KG1 (cell line): Measurements from ENCODE around the gene WDR37.
"Not testable (repeated sequence)": the region's sequence is repeated elsewhere in the genome, so short reads cannot be mapped to it uniquely, and the experiment has no call there.

Source experiments
- DNase-seq: peaks from one replicate; lab custom pipeline; 2025; lab: John Stamatoyannopoulos, UW

Gene WDR37

DNA sequence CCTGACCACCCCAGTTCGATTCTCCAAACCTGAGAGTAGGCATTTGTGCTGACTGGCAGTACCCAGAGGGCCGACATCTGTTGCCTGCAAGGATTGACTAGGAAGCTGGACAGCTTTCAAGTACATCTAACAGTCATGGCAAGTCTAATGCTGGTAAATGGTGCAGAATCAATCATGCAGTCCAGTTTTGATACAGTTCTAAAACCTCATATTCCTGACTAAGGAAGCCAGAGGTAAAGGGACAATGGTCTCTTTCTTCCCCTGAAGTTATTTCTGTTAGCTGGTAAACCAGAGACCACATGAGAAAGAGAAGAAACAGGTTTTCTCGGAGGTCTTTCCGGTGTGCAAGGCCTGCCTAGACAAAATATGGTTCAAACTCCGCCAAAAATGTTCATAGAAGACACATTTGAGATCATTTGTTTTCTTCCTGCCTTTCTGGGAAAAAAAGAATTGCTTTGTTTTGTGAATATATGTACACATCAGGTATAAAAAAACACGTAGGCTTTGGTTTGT lies 97.1 kb downstream of the WDR37 start:
- DNase-seq, result no peak

DNA sequence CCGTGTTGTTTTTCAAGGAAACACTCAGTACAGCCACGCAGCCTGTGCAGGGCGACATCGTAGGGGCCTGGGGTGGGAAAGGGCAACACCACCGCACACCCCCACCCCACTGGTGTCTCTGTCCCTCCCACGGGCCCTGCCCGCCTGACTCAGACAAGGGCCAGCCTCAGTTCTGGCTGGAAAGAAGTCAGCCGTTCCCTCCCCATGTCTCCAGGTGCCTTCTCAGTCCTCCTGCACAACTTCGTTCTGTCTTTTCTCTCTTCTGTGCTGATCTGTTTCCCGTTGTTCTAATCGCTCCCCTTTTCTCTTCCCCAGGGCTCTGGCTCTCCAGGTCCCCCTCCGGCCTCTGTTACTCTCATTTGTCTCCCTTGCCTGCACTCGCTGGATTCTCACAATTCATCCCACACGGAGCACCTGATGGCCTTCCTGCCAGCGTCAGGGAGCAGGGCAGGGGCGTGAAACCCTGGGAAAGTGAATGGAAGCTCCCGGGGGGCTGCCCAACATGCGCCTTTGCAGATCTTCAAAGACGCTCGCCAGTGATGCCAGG lies 97.7 kb downstream of the WDR37 start:
- DNase-seq, result no peak

DNA sequence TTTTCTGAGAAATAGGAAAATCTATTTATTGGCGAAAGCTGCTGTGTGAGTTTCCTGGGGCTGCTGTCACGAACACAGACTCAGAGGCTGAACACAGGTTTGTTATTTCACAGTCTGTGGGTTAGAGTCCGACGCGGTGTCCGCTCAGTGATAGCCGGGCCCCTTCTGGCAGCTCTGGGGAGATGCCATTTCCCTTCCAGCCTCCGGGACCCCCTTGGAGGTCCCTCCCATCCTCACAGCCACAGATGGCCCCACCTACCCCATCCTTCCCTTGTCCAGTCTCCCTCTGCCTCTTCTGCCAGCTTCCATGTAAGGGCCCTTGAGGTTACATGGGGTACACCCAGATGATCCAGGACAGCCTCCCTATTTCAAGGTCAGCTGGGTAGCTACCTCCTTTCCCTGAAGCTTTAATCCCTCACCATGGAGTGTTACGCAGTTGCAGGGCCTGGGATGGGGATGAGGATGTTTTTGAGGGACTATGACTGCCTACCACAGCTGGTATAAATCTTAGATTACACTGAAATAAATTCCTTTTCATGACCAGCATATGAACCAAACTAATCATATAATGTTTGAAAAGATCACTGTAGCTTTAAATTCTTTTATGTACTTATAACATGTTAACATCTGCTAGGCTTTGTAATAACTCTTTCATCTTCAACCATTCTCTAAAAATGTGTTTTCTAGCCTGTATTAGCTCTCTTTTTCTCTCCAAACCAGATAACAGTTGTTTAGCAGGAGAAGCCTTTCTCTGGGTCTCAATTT lies 98.5 kb downstream of the WDR37 start:
- DNase-seq, result no peak

DNA sequence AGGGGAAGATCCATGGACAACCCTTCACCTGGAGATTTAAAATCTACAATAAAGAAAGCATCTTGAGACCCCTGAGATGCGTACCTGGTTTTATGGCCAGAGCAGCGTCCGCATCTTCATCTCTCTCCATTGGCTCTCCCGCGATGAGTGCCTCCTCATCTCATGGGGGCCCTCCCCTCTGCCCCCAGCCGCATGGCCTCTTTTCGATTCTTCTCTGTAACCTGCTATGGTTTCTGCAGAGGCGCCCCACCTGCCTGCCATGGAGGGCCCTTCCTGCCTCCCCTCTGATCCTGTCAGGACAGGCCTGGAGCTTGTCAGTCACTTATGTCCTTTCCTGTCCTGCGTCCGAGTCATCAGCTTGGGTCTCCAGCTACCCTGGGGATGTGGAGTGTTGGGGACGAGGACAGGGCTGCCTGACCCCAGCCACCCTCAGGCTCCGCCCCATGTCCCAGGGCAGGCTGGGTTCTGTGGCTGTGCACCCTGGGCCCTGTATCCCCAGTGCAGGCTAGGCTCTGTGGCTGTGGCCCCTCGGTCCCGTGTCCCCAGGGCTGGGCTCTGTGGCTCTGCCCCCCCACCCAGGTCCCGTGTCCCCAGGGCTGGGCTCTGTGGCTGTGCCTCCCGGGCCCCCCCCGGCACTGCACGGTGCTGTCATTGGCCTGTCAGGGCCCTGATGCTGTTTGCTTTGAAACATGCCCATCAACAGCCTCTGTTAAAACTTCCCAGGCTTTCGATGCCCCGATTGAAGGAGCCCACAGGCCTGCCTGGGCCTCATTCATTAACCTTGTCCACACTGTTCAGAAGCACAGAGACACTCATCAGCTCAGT lies 99.8 kb downstream of the WDR37 start:
- no peak for DNase-seq

DNA sequence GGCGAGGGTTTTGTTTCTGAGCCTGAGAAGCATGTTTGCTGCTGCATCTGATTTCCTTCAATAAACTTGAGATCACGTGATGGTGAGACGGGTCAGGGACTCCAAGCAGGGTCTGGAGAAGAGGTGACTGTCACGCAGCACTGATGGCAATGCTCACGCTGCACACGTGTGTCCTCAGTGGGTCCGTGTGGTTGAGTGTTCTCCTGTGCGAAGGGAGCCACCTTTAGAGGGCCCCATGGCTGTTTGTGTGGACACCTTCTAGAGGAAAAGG lies 100.4 kb downstream of the WDR37 start:
- DNase-seq, result no peak

DNA sequence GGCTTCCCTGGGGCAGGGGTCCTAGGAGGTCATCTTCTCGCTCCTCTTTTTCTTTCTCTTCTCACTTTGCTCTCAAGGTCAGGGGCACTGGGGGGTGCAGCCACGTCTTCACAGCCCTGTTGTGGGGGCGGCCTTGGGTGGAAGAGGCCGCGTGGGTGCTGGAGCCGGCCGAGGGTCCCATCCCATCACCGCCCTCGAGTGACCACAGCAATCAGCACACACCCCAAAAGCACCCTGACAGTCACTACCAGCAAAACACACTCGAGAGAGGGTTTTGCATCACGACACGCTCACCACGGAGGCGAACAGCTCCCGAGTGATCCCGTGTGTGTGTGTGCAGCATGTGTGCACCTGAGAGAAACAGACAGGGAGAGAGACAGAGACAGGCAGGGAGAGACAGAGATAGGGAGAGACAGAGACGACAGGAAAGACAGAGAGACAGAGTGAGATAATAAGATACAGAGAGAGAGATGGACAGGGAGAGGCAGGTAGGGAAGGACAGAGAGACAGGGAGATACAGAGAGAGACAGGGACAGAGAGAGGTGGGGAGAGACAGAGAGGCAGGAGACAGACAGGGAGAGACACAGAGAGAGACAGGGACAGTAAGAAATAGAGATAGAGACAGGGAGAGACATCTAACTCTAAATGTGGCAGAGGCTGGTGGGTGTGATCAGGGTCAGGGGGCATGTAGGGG lies 100.9 kb downstream of the WDR37 start:
- DNase-seq, result no peak

DNA sequence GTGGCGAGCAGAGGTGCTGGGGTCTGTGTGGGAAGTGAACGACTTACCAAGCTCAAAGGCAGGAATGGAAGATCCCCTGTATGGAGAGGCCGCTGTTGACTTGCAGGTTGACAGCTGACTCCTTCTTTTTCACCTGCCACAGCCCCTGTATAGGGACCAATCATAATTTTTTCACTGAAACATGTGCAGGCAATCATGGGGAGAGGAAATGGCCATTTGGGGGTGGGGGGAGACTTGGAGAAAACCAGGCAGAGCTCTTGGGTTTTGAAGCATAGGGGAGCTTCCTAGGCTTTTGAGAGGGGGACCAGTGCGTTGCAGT lies 101.4 kb downstream of the WDR37 start:
- no peak for DNase-seq

DNA sequence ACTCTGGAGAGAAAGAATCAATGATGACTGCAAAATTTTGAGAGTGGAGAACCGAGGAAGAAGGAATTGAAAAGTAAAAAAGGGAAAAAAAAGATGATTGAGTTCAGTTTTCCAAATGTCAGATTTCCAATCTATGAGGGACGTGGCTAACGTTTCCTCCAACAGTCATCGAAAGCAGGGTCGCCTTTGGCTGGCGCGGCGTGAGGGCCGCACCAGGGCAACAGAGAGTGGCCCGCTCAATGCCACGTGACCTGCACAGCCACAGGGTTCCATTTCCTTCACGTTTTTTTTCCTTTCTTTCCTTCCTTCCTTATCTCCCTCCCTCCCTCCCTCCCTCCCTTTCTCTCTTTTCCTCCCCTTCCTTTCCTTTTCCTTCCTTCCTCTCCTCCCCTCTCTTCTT lies 101.9 kb downstream of the WDR37 start:
- DNase-seq, result no peak

DNA sequence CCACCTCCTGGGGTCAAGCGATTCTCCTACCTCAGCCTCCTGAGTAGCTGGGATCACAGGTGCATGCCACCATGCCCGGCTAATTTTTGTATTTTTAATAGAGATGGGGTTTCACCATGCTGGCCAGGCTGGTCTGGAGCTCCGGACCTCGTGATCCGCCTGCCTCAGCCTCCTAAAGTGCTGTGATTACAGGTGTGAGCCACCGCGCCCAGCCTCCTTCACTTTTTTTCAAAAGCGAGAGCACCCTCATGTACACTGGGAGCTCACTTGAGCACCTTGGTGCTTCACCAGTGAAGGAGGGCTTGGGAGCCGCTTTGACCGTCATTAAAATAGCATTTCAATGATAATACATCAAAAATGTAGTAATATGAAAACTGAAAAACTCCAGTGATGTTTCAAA lies 102.4 kb downstream of the WDR37 start:
- not testable (repeated sequence) for DNase-seq

DNA sequence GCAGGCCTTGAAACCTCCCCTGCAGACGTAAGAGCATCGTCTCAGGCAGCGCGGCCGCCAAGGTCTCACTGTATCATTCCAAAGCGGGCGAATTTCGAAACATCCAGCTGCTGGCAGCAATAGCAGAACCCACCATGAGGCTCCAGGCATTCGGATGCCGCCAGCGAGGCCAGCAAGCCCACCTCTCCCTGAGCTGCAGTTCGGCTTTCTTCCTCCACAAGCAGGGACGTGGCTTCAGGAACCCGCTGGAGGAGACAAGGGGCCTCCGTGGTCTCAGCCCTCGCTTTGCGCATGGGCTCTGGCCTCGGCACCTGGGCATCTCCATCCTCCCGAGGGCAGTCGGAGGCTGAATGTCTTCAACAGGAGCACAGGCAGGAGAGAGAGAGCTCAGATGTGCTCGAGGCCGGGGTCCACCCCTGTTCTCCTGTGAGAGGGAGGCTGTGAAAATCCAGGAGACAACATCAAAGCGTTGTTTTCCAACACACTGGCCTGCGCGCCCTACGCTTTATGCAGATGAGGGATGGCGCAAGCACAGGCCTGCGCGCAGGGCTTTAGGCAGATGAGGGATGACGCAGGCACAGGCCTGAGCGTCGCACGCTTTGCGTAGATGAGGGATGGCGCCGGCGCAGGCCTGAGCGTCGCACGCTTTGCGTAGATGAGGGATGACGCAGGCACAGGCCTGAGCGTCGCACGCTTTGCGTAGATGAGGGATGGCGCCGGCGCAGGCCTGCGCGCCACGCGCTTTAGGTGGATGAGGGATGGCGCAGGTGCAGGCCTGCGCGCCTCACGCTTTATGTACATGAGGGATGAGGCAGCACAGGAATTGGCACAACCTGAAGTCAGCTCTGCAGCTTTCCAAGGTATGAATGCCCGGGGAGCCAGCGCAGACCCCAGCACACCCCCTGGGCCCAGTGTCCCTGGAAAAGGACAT lies 103.2 kb downstream of the WDR37 start:
- DNase-seq, result no peak

DNA sequence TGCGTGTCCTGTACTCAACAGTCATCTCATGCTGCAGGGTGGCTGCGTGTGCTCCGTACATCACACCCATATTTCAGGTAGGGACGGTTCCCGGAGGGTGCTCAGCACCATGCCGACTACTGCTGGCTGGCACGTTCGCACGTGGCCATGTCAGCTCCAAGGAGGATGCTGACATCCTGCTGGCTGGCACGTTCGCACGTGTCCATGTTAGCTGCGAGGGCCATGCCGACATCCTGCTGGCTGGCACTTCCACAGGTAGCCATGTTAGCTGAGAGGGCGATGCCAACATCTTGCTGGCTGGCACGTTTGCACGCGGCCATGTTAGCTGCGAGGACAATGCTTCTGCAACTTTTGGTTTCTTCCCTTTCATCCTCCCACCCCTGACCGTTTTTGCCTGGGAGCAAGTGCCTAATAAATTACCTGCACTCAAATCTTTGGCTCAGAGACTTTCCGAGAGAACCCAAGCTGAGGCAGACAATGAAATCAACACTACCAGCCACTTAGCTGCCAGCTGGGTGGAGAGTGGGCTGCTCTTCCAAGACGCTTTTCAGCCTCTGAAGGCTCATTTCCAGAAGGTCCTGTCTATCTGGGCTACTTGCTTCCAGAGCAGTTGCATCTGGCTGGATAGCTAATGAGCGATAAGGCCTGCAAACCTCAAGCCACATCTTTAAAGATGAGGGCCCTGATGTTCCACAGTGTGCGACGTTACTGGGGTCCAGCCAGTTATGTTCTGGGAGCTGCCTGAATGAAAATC lies 104.6 kb downstream of the WDR37 start:
- DNase-seq, result no peak

DNA sequence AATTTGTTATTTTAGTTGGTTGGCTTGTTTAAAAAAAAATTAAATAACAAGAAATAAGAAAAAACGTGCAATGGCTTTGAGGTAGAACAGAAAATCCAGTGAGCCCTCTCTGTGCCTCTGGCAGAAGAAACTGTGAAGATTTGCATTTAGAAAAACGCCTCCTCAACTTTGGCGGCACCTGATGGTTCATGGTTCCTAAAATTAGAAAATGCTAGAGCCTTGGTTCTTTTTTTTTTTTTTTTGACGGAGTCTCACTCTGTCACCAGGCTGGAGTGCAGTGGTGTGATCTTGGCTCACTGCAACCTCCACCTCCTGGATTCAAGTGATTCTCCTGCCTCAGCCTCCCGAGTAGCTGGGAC lies 105.1 kb downstream of the WDR37 start:
- DNase-seq, result not testable (repeated sequence)

DNA sequence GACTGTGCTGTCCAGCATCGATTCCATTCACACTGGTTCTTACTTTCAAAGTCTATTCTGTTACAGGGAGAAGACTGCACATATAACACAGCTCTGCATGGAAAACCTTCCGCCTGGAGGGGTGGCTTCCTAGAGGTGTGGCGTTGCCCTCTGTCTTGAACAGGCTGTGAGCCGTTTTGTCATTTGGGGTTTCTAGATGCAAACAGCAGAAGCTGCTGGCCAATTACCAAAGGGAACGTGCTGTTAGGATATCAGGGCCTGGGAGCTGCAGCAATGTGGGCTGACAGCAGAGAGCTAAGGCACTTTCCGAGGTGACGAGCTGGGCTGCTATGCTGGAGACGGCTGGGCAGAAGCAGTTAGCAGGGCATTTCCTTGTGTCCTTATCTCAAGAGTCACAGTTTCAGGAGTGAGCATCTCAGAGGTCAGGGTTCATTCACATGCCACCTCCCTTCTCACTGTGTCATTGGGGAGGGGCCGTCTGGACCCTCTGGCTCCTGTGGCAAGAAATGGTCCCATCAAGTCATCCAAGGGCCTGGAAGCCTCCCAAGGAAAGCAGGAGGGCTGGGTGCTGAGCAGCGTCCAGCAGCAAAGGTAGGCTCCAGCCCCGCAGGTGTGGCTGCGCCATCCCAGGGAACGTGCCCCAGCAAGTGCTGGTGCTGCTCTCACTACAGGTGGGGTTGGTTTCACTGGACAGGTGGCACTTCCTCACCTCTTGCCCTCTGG lies 106.5 kb downstream of the WDR37 start:
- no peak for DNase-seq

DNA sequence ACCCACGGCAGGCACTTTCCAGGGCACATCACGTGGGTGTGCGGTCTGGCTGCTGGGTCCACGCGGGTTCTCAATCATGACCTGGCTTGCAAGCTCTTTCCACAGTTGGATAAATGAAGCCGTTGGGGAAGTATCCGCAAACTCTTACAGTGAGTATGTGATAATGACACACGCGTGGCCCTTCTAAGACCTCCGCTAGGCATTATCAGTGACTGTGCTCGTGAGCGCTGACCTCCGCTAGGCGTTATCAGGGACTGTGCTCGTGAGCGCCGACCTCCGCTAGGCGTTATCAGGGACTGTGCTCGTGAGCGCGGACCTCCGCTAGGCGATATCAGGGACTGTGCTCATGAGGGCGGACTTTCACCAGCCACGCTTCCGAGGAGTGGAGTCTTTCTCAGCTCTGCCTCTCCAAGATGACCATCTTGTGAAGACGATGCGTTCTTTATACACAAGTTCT lies 107.0 kb downstream of the WDR37 start:
- no peak for DNase-seq

DNA sequence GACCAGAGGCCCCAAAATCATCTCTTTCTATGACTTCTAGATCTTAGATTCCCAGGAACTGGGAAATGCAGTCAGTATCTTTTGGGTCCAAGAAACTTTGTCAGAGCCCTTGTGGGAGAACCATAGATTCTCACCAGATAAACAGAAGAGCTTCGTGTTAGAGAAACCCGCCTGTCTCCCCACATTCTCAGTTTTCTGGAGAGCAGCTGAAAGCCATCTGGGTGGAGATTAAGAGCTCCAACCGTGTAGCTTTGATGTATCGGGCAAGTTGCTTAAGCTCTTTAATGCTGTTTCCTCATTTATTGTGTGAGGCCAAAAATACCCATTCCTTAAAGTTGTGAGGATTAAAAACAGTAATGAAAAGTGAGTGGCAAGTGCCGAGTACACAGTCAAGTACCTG lies 107.6 kb downstream of the WDR37 start:
- DNase-seq, result no peak

DNA sequence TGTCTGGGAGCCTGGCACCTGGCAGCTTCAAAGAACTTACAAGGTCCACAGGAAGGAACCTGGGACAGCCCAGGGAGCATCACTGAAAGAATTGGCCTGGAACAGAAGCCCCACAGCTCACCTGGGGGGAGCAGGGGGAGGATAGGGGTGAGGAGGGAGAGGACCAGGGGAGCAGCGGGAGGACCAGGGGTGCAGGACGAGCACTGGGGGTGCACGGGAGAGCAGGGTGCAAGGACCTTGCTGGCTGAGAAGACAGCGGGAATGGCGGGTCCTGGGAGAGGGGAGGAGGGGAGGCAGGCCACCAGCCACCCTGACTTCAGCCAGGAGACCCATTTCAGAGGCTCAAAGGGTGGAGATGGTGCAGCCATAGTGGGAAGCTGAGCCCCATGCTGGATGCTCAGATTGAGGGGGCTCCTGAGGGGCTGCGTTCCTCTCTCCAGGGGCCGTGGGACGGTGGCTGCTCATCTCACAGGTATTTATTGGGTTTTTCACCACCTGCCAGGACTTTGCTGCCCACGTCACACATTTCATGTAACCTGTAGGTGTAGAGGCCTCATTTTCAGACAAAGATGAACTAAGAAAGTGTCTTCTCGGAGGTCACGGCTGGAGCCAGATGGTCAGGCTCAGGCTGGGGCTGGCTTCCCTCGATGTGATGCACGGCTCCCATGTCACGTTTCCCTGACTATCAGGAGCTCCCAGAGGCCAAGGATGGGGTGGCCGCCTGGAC lies 110.1 kb downstream of the WDR37 start:
- DNase-seq, result no peak

DNA sequence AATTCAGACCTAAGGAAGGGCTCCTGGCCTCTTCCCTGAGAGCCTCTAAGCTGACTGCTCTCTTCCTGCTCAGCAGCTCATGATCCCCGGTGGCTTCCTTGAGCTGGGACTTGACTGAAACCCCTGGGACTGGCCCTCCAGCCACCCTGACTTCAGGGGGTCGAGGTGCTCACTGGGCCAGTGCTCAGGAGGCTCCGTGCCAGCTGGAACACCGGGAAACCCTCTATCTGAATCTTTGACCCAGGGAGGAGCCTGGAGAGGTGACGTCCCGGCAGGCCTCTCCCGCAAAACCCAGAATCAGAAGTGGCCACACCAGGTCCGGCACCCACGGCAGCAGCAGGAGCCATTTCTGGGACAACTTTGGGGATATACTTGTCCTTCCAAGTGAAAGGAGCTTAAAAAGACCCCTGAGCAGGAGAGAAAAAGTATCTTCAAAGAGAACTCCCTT lies 110.7 kb downstream of the WDR37 start:
- DNase-seq, result no peak

DNA sequence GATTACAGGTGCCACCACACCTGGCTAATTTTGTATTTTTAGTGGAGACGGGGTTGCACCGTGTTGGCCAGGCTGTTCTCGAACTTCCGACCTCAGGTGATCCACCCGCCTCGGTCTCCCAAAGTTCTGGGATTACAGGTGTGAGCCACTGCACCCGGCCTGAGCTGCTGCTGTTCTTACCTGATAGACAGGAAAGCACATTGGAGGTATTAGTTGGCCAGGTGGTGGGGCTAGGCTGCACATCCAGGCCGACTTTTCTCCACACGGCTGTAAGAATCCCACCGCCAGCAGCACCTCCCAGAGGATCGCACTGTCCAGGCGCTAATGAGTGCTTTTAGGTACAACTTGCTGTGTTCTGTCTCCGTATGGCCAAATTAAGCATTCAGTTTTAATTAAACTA lies 112.6 kb downstream of the WDR37 start:
- DNase-seq, result no peak

DNA sequence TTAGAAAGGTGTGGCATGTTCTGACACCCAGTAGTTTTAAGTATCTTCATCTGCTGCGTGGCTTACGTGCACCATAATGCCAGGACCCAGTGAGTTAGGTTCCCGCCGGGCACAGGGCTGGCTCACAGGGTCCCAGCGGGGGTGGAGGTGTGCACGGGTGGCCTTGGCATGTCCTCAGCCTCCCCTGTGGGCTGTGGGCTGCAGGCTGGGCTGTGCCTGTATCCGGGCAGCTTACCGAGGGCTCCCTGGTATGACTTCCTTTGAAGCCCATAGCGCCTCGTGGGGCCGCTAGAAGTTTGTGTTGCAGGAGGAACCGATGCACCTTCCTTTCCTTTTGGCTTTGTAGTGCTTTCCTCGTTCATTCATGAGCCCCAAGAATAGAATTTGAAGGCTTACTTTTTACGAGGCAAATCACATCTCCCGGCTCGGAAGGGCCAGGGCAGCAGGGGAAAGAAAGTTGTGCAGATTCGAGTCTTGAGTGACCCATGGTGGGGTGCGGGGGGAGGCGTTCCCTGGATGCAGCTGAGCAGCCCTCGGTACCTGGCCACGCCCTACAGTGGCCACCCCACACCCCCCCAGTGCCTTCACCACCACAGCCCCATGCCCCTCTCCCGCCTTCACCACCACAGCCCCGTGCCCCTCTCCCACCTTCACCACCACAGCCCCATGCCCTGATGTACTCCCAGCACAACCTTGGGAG lies 113.2 kb downstream of the WDR37 start:
- DNase-seq, result no peak
